ENCODE data around the gene JARID2.

DNA sequence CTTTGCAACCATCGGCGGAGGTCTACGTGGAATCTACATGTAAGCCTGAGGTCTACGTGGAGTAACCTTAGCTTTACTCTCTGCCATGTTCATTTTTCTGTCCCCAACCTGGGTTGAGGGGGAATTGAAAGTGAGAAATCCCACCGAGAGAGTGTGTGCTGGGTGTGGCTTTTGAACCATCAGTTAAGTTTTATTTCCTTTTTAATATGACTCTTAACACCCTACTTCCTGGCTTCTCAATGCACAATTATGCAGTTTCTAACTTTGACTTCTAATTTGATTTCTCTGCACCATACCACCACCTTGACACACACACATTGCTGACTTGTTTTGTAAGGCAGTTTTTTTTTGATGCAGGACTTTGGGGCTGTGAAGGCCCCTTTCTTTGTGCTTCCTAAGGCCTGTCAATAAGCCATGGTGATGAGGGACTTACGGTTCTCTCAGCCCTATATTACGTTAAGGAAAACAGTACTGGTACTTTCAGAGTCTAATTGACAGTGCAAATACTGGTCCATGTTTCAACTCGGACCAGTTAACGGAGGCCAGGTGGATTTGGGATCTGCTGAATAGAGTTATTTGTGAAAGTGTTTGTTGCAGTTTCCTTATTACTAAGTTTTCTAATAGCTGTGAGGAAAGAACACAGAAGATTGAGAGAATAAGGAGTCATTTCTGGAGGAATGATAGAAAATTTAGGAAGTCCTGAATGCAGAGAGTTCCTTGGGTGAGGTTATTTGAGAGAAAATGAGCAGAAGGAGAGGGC lies 206.5 kb downstream of the JARID2 start:
- TF ChIP-seq, protein P1, sequence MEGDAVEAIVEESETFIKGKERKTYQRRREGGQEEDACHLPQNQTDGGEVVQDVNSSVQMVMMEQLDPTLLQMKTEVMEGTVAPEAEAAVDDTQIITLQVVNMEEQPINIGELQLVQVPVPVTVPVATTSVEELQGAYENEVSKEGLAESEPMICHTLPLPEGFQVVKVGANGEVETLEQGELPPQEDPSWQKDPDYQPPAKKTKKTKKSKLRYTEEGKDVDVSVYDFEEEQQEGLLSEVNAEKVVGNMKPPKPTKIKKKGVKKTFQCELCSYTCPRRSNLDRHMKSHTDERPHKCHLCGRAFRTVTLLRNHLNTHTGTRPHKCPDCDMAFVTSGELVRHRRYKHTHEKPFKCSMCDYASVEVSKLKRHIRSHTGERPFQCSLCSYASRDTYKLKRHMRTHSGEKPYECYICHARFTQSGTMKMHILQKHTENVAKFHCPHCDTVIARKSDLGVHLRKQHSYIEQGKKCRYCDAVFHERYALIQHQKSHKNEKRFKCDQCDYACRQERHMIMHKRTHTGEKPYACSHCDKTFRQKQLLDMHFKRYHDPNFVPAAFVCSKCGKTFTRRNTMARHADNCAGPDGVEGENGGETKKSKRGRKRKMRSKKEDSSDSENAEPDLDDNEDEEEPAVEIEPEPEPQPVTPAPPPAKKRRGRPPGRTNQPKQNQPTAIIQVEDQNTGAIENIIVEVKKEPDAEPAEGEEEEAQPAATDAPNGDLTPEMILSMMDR (IDR thresholded peaks at IDR 0.05; ENCODE audit: insufficient read depth, low read length, poor library complexity, severe bottlenecking), result no peak
- TF ChIP-seq EZH2phosphoT487 (conservative IDR thresholded peaks at IDR 0.05; ENCODE audit: low read length), result no peak

Measured in SU-DHL-6 (cell line).